ENCODE measurements around the gene ZNF367.

DNA sequence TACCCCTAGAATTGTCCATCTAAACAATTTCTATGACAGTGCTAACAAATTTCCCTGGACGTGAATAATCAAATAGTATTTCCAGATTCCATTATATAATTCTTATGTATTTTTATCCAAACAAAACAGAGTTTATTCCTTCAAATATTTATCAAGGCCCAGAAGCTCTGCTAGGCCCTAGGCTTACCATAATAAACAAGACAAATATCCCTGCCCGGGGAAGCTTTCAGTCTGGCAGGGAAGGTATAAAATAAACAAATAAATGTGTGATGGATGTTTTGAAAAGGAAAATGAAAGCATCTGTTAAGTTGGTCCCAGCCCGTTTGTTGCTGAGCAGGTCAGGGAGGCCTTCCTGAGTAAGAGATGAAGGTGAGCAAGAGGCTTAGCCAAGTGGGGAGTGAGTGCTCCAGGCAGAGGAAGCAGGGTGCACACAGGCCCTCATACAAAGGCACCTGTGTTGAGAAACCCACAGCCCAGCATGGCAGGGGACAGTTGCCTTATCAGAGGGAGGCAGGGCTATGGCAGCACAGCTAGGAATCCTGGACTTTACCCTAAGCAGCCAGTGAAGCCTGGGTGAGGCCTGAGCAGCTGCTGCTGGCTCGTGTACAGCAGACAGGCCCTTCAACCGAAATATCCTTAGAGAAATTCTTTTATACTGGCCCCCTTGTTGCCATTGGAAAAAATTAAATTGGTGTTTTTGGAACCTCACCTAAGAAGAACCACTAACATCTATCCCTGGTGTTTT lies 27.0 kb downstream of the ZNF367 start:
- TF ChIP-seq CTCF (IDR thresholded peaks at IDR 0.05) (no peak), POLR2A (IDR thresholded peaks at IDR 0.05) (no peak)
